ENCODE data around the gene FOXC2.

The FOXC2 gene

GRCh38 chr16:86558355-86559193 is 8.1 kb upstream of the FOXC2 start:
- DNase-seq: no peak

- no peak for DNase-seq
These were observed 6.8 kb upstream of the FOXC2 start for GRCh38 chr16:86559802-86560305.

- no peak for DNase-seq
These were observed 4.3 kb upstream of the FOXC2 start for GRCh38 chr16:86562356-86562755.

- DNase-seq: peak; percentile 55 to 82
These were observed 2.9 kb upstream of the FOXC2 start for GRCh38 chr16:86563469-86564345.

- DNase-seq: no peak
These were observed 1.4 kb upstream of the FOXC2 start for GRCh38 chr16:86565181-86565631.

- no peak for DNase-seq
These were observed 751 bp upstream of the FOXC2 start for GRCh38 chr16:86565644-86566511.

GRCh38 chr16:86566966-86567700 is 504 bp downstream of the FOXC2 start:
- DNase-seq: no peak

- DNase-seq: no peak
These were observed 1.3 kb downstream of the FOXC2 start for GRCh38 chr16:86567701-86568581.

- no peak for DNase-seq
These were observed 2.3 kb downstream of the FOXC2 start for GRCh38 chr16:86568677-86569623.

GRCh38 chr16:86569701-86570447 is 3.2 kb downstream of the FOXC2 start:
- DNase-seq: no peak

GRCh38 chr16:86570558-86571529 is 4.2 kb downstream of the FOXC2 start:
- no peak for DNase-seq

- DNase-seq: no peak
These were observed 4.9 kb downstream of the FOXC2 start for GRCh38 chr16:86571530-86571915.

- no peak for DNase-seq
These were observed 5.5 kb downstream of the FOXC2 start for GRCh38 chr16:86572041-86572521.

GRCh38 chr16:86572606-86573005 is 6.0 kb downstream of the FOXC2 start:
- DNase-seq: no peak

GRCh38 chr16:86573215-86573614 is 6.6 kb downstream of the FOXC2 start:
- no peak for DNase-seq

GRCh38 chr16:86573646-86574508 is 7.2 kb downstream of the FOXC2 start:
- DNase-seq: no peak
